Measurements from ENCODE around the gene CHAMP1. TPM values are rescaled to one million over a fixed set of nuclear protein-coding genes. Genes with fewer than 3 reads are reported as not detected.

Gene CHAMP1
- total RNA-seq, 2 experiments from 2014 or later: 30.5 to 30.8 TPM

- DNase-seq (no peak), ATAC-seq (ENCODE audit: low read depth) (no peak)
- peaks cover 19% of the 10 kb centered on the region for H3K4me1 Mint-ChIP-seq
- no peak overlapping the region for H3K27ac Mint-ChIP-seq
- H3K36me3 Mint-ChIP-seq: peaks cover 8% of the 10 kb centered on the region
- H3K9me3 Mint-ChIP-seq: no peaks in the 10 kb centered on the region
- H3K4me3 Mint-ChIP-seq: no peak overlapping the region
- POLR2A ChIA-PET: no interaction called here
- peaks cover 5% of the 10 kb centered on the region for H3K27me3 Mint-ChIP-seq
Measured at GRCh38 chr13:114310956-114311355, 3.3 kb upstream of the CHAMP1 start.

GRCh38 chr13:114311387-114311786, 2.9 kb upstream of the CHAMP1 start:
- ATAC-seq (ENCODE audit: low read depth): no peak
- H3K36me3 Mint-ChIP-seq: peaks cover 6% of the 10 kb centered on the region
- peaks cover 19% of the 10 kb centered on the region for H3K4me1 Mint-ChIP-seq
- H3K27ac Mint-ChIP-seq: no peak overlapping the region
- POLR2A ChIA-PET: no interaction called here
- peaks cover 5% of the 10 kb centered on the region for H3K27me3 Mint-ChIP-seq
- no peaks in the 10 kb centered on the region for H3K9me3 Mint-ChIP-seq
- H3K4me3 Mint-ChIP-seq: no peak overlapping the region
- no peak for DNase-seq

GRCh38 chr13:114311908-114312307, 2.4 kb upstream of the CHAMP1 start:
- Mint-ChIP-seq H3K36me3 (peaks cover 4% of the 10 kb centered on the region), H3K27me3 (peaks cover 5% of the 10 kb centered on the region), H3K27ac (no peak overlapping the region), H3K4me3 (no peak overlapping the region), H3K9me3 (no peaks in the 10 kb centered on the region), H3K4me1 (peaks cover 21% of the 10 kb centered on the region)
- ATAC-seq (ENCODE audit: low read depth): no peak
- DNase-seq: no peak
- POLR2A ChIA-PET: interaction anchor here (2.6 kb wide), 1 partner anchor 30 kb away, joined by 8 read pairs; the partner anchor contains the start of gene UPF3A

GRCh38 chr13:114313061-114313860, 1.0 kb upstream of the CHAMP1 start:
- POLR2A ChIA-PET: interaction anchor here (1.0 to 2.6 kb wide), 2 partner anchors 21 to 32 kb away, joined by 3 to 8 read pairs; partner anchors contain the start of gene UPF3A
- Mint-ChIP-seq H3K27me3 (peaks cover 5% of the 10 kb centered on the region), H3K4me3 (peak overlapping the region; percentile 92), H3K27ac (peak overlapping the region; percentile 84), H3K9me3 (no peaks in the 10 kb centered on the region), H3K4me1 (peaks cover 27% of the 10 kb centered on the region), H3K36me3 (peaks cover 2% of the 10 kb centered on the region)
- no peak for DNase-seq
- no peak for ATAC-seq (ENCODE audit: low read depth)

GRCh38 chr13:114315074-114315785, 927 bp downstream of the CHAMP1 start:
- Mint-ChIP-seq H3K27me3 (peaks cover 5% of the 10 kb centered on the region), H3K4me1 (peaks cover 39% of the 10 kb centered on the region), H3K27ac (peak overlapping the region; percentile 72), H3K9me3 (no peaks in the 10 kb centered on the region), H3K36me3 (peaks cover 11% of the 10 kb centered on the region), H3K4me3 (peak overlapping the region; percentile 87)
- no peak for DNase-seq
- ATAC-seq (ENCODE audit: low read depth): no peak
- POLR2A ChIA-PET: interaction anchor here (0.5 to 1.3 kb wide), 3 partner anchors 34 to 905 kb away, joined by 3 to 9 read pairs (median 4); partner anchors contain the start of gene UPF3A

- no peak overlapping the region for H3K27ac Mint-ChIP-seq
- no peak overlapping the region for H3K4me3 Mint-ChIP-seq
- peaks cover 32% of the 10 kb centered on the region for H3K36me3 Mint-ChIP-seq
- ATAC-seq (ENCODE audit: low read depth) (no peak), DNase-seq (no peak)
- POLR2A ChIA-PET: interaction anchor here (0.6 to 0.7 kb wide), 3 partner anchors 13 to 43 kb away, joined by 3 to 4 read pairs (median 4); no protein-coding TSS in a partner anchor
- H3K4me1 Mint-ChIP-seq: peaks cover 34% of the 10 kb centered on the region
- no peaks in the 10 kb centered on the region for H3K9me3 Mint-ChIP-seq
- H3K27me3 Mint-ChIP-seq: no peaks in the 10 kb centered on the region
Measured at GRCh38 chr13:114318624-114319023, 4.3 kb downstream of the CHAMP1 start.

- H3K36me3 Mint-ChIP-seq: peaks cover 39% of the 10 kb centered on the region
- no peak for ATAC-seq (ENCODE audit: low read depth)
- H3K27ac Mint-ChIP-seq: no peak overlapping the region
- DNase-seq: no peak
- no peak overlapping the region for H3K4me3 Mint-ChIP-seq
- POLR2A ChIA-PET: no interaction called here
- H3K4me1 Mint-ChIP-seq: peaks cover 34% of the 10 kb centered on the region
- no peaks in the 10 kb centered on the region for H3K9me3 Mint-ChIP-seq
- no peaks in the 10 kb centered on the region for H3K27me3 Mint-ChIP-seq
Measured at GRCh38 chr13:114319441-114319913, 5.2 kb downstream of the CHAMP1 start.

GRCh38 chr13:114320065-114320464, 5.8 kb downstream of the CHAMP1 start:
- peaks cover 41% of the 10 kb centered on the region for H3K36me3 Mint-ChIP-seq
- DNase-seq (no peak), ATAC-seq (ENCODE audit: low read depth) (no peak)
- H3K27me3 Mint-ChIP-seq: no peaks in the 10 kb centered on the region
- H3K27ac Mint-ChIP-seq: peak overlapping the region; percentile 17
- H3K9me3 Mint-ChIP-seq: no peaks in the 10 kb centered on the region
- peaks cover 33% of the 10 kb centered on the region for H3K4me1 Mint-ChIP-seq
- no peak overlapping the region for H3K4me3 Mint-ChIP-seq
- POLR2A ChIA-PET: no interaction called here

GRCh38 chr13:114321256-114321655, 7.0 kb downstream of the CHAMP1 start:
- ATAC-seq (ENCODE audit: low read depth): no peak
- peaks cover 33% of the 10 kb centered on the region for H3K4me1 Mint-ChIP-seq
- peaks cover 45% of the 10 kb centered on the region for H3K36me3 Mint-ChIP-seq
- no peaks in the 10 kb centered on the region for H3K27me3 Mint-ChIP-seq
- DNase-seq: no peak
- POLR2A ChIA-PET: no interaction called here
- H3K9me3 Mint-ChIP-seq: no peaks in the 10 kb centered on the region
- no peak overlapping the region for H3K4me3 Mint-ChIP-seq
- H3K27ac Mint-ChIP-seq: no peak overlapping the region

GRCh38 chr13:114323349-114323748, 9.0 kb downstream of the CHAMP1 start:
- POLR2A ChIA-PET: no interaction called here
- peaks cover 51% of the 10 kb centered on the region for H3K36me3 Mint-ChIP-seq
- peaks cover 26% of the 10 kb centered on the region for H3K4me1 Mint-ChIP-seq
- DNase-seq: no peak
- no peak overlapping the region for H3K27ac Mint-ChIP-seq
- H3K9me3 Mint-ChIP-seq: no peaks in the 10 kb centered on the region
- ATAC-seq (ENCODE audit: low read depth): no peak
- H3K4me3 Mint-ChIP-seq: no peak overlapping the region
- H3K27me3 Mint-ChIP-seq: no peaks in the 10 kb centered on the region

- POLR2A ChIA-PET: no interaction called here
- H3K4me1 Mint-ChIP-seq: peaks cover 22% of the 10 kb centered on the region
- H3K27ac Mint-ChIP-seq: peak overlapping the region; percentile 3
Measured at GRCh38 chr13:114324334-114324733, 10.0 kb downstream of the CHAMP1 start.

GRCh38 chr13:114325729-114326128, 11.4 kb downstream of the CHAMP1 start:
- H3K27me3 Mint-ChIP-seq: no peaks in the 10 kb centered on the region
- no peak for ATAC-seq (ENCODE audit: low read depth)
- POLR2A ChIA-PET: no interaction called here

More at GRCh38 chr13:114324334-114324733, 10.0 kb downstream of the CHAMP1 start:
- H3K4me3 Mint-ChIP-seq: no peak overlapping the region
- DNase-seq: no peak
- peaks cover 49% of the 10 kb centered on the region for H3K36me3 Mint-ChIP-seq
- no peaks in the 10 kb centered on the region for H3K9me3 Mint-ChIP-seq
- H3K27me3 Mint-ChIP-seq: no peaks in the 10 kb centered on the region
- ATAC-seq (ENCODE audit: low read depth): no peak

GRCh38 chr13:114328034-114328433, 13.7 kb downstream of the CHAMP1 start:
- H3K9me3 Mint-ChIP-seq: no peaks in the 10 kb centered on the region
- no peak for ATAC-seq (ENCODE audit: low read depth)
- no peak overlapping the region for H3K27ac Mint-ChIP-seq
- no peak for DNase-seq
- H3K4me1 Mint-ChIP-seq: peaks cover 13% of the 10 kb centered on the region
- POLR2A ChIA-PET: no interaction called here
- no peak overlapping the region for H3K4me3 Mint-ChIP-seq
- H3K36me3 Mint-ChIP-seq: peaks cover 22% of the 10 kb centered on the region
- H3K27me3 Mint-ChIP-seq: no peaks in the 10 kb centered on the region

More at GRCh38 chr13:114325729-114326128, 11.4 kb downstream of the CHAMP1 start:
- no peak for DNase-seq
- H3K27ac Mint-ChIP-seq: no peak overlapping the region
- peaks cover 40% of the 10 kb centered on the region for H3K36me3 Mint-ChIP-seq
- H3K4me1 Mint-ChIP-seq: peaks cover 13% of the 10 kb centered on the region
- H3K4me3 Mint-ChIP-seq: no peak overlapping the region
- no peaks in the 10 kb centered on the region for H3K9me3 Mint-ChIP-seq
